ENCODE measurements around the gene SAP130.

SAP130 gene

DNA sequence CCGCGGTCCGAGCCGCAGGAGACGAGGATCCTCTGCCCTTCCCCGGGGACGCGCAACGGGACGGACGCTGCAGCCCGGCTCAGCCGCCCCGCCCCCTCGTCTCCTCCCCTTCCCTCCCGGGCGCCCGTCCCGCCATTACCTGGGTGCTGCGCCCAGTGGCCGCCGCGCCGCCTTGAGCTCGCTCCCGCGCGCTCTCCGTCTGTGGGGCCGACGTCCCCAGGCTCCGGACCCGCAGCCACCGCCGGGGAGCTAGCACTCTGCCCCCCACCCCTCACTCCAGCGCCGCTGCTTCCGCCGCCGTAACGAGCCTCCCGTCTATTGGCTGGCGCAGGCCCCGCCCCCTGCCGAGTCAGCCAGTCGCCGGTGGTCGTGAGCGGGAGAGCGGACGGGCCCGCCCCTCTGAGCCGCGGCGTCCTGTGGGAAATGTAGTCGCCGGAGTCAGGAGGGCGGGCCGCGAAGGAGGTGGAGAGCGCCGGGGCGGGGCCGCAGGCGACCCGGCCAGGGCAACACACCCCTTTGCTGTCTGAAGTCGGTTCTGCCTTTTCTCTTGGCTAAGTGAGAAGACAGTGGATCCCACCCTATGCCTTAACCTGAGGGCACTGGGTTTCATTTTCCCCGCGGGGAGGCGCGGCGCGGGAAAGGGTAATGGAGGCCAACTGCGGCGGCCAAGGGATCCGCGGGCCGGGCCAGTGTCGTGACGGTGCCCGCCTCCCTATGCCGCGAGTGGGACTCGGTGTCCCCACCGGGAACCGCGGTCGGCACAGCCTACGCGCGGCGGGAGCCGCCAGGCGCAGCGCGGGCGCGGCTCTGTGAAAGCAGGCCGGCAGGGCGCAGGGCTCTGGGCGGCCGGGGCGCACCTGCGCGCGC, at the start of gene SAP130:
Gene SAP130 (minus strand): TSS at position 259 of the 867 bp plus-strand sequence. CDS start 1,767 bp downstream, outside the sequence.
- DNase-seq, result peak; percentile 97 to 98

DNA sequence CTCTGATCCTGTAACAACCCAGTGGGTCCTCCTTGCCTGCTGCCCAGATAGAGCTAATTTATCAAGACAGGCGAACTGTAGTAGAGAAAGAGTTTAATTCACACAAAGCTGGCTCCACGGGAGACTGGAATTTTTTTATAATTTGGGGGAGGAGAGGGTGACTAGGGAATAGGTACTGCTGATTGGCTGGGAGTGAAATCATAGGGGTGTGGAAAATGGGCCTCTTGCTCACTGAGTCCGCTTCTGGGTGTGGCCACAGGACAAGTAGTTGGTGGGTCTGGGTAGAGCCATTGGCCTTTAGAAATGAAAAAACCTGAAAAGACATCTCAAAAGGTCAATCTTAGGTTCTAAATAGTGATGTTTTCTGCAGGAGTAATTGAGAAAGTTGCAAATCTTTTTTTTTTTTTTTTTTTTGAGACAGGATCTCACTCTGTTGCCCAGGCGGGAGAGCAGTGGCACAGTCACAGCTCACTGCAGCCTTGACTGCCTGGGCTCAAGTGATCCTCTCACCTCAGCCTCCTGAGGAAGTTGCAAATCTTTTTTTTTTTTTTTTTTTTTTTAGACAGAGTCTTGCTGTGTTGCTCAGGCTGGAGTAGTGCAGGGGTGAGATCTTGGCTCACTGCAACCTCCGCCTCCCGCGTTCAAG, 48.7 kb upstream of the SAP130 start:
- DNase-seq, result no peak

DNA sequence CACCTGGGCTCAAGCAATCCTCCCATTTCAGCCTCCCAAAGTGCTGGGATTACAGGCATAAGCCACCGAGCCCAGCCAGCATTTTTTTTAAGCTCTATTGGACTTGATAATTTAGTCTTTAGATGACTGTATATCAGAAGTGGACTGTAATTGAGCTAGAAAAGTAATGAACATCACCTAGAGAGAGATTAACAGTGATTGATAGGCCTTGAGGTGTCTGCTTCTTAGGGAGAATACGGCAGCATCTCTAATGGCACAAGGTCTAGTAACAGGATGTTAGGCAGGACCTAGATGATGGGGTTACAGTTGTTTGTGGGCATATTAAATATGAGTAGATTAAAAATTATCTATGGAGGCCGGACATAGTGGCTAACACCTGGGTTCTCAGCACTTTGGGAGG, 45.4 kb upstream of the SAP130 start:
- DNase-seq, result no peak

DNA sequence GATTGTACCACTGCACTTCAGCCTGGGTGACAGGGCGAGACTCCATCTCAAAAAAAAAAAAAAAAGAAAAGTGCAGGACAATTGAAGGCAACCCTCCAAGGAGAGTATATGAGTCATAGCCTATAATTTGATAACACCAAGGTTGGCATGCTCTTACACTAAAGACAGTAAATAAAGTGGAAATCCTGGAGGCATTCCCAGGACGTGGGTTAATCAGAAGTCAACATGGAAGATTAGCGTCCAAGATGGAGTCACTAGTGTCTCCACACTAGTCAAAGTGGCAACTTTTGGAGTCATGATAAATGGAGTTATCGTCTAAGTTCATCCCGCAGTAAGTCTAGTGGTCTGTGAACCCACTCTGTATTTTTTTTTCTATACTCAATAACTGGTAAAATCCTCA, 41.9 kb upstream of the SAP130 start:
- DNase-seq, result no peak

DNA sequence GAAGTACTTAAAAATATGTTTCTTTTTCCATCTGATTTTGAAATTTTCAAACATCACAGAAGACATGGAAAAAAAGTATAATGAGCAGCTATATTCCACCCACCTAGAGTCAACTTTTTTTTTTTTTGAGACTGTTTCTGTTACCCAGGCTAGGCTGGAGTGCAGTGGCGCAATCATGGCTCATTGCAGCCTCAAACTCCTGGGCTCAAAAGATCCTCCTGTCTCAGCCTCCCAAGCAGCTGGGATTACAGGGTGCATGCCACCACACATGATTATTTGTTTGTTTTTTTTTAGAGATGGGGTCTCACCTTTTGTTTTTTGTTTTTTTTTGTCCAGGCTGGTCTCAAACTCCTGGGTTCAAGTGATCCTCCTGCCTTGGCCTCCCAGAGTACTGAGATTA, 36.5 kb upstream of the SAP130 start:
- no peak for DNase-seq

DNA sequence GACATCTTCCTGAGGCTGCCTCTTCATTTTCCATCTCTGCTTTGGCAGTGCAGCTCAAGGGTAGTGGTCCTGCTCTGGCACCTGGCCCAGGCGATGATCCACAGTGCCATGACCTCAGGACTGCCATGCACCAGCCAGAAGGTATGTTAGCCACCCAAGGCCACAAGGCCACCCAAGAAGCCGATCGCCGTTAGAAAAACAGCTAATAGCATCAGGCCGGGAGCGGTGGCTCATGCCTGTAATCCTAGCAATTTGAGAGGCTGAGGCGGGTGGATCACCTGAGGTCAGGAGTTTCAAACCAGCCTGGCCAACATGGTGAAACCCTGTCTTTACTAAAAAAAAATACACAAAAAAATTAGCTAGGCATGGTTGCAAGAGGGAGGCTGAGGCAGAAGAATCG, 34.7 kb upstream of the SAP130 start:
- no peak for DNase-seq

DNA sequence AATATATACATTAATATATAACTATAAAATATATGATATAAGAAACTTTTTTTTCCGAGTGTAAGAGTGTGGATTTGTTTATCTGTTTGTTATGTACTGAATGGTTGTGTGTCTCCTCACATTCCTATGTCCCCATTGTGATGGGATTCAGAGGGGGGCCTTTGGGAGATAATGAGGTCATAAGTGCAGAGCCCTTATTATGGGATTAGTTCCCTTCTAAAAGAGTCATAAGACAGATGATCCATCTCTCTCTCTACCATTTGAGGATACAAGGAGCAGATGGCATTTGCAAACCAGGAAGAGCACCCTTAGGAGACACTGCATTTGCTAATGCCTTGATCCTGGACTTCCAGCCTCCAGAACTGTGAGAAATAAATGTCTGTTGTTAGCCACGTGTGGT, 30.3 kb upstream of the SAP130 start:
- DNase-seq, result no peak

DNA sequence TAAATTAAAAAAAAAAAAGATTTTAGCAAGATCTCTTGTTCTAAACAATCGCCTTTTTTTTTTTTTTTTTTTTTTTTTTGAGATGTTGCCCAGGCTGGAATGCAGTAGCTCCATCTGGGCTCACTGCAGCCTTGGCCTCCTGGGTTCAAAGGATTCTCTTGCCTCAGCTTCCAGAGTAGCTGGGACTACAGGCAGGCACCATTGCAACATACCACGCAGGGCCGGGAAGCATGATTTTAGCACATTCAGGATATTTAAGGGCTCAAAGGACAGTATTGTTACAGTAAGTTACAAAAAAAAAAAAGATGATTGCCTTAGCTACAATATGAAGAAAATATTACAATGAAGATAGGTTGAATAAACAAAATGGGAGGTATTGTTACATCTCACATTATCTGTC, 29.5 kb upstream of the SAP130 start:
- no peak for DNase-seq

DNA sequence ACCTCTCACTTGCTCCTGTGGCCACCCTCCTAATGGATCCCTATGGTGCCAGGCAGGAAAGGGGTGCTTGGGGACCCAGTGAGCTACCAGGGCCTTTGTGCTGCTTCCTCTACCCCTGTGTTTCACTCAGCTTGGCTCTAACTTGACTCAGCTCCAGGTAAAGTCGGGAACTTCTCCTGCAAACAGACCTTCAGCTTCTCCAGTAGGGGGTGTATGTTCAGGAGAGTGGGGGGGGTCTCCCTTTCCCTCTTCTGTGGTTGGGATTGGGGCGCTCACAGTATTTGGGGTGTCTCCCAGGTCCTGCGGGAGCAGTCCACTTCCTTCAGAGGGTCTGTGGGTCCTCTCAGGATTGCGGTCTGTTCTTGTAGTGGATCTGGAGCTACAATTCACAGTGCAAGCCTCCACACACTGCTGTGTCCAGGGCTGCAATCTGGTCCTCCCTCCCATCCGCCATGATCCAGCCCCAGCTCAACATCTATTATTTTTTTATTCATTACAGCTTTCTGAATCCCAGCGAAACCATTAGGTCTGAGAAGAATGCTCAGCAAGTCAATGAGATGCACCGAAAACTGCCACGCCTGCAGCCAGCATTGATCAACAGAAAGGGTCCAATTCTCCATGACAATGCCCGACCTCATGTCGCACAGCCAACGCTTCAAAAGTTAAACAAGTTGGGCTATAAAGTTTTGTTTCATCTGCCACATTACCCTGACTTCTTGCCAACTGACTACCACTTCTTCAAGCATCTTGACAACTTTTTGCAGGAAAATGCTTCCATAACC, 26.4 kb upstream of the SAP130 start:
- no peak for DNase-seq

DNA sequence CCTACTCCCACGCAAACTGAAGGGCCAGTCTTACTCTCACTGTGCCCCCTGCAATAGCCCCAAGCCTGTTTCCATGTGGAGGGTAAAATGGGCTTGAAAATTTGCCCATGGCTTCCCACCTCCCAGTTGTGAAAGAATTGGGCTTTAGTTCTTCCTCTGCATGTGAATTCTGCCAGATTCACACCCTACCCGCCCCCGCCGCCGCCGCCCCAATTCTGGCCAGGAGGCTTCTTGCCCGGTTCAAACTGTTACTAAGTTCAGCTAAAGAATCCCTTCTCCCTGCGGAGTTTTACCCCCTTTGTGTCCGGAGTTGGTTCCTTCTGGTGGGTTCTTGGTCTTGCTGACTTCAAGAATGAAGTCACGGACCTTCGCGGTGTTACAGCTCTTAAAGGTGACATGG, 25.5 kb upstream of the SAP130 start:
- no peak for DNase-seq

DNA sequence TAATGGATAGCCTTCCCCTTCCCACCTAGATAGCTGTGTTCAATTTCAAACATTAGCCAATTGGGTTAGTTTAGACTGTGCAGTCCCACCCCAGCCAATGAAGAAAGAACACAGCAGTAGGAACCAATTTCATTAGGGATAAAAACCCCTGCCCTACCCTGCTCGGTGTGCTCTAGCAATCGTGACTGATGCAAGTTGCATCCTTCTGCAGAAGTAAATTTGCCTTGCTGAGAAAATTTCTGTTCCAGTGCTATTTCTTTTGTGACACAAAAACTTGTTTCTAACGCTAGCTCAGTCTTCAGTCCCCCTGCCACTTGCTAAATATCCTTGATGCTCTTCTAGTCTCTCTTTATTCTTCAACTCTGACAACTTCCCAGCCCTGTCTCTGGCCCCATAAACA, 15.2 kb upstream of the SAP130 start:
- no peak for DNase-seq

DNA sequence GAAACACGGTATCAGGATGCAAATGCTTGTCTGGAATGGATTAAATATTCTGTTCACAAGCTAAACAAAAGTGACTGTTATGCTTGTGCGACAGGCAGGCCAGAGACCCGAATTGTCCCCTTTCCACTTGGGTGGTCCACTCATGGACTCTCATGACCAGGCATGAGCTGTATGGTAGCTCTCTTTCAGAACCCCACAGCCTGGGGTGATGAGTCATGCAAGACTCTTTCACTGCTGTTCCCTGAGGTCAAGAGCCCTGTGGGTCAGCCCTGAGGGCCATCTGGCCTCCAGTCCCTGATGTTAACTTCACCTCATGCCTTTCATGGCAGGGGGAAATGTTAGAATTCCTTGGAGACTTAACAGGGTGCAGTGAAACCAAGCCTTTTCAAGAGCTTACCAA, 13.7 kb upstream of the SAP130 start:
- DNase-seq, result no peak

DNA sequence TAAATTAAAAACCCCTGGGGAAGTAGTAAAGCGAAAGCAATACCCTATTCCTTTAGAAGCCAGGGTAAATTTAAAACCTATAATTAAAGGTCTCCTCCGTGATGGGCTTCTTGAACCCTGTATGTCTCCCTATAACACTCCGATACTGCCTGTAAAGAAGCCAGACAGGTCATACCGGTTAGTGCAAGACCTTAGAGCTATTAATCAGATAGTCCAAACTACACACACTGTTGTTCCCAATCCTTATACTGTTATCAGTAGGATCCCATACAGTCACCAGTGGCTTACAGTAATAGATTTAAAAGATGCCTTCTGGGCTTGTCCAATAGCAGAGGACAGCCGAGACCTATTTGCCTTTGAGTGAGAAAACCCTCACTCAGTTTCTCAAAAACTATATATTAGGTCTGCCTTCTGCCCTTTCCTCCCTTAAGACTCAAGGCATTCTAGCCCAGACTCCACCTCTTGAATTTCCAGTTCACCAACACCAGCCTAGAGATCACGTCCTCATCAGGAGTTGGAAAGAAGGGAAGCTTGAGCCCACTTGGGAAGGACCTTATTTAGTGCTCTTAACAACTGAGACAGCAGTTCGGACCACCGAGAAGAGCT, 12.4 kb upstream of the SAP130 start:
- no peak for DNase-seq

DNA sequence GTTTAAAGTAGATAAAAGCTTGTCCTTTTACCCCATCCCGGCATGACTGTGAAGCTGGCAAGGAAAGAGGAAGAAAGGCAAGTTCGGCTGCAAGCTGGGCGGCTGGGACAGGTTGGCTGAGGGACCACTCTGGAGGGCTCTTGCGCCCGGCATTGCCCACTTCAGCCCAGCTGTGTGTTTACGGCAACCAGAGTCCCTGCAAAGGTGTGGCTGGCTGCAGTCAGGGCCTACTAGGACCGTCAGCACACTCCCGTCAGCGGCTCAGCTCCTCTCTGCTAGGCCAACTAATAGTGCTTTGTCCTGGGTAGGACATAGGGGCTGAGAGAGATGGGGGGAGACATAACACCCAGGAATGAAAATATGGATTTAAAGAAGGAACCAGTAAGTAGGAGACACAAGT, 11.7 kb upstream of the SAP130 start:
- no peak for DNase-seq

DNA sequence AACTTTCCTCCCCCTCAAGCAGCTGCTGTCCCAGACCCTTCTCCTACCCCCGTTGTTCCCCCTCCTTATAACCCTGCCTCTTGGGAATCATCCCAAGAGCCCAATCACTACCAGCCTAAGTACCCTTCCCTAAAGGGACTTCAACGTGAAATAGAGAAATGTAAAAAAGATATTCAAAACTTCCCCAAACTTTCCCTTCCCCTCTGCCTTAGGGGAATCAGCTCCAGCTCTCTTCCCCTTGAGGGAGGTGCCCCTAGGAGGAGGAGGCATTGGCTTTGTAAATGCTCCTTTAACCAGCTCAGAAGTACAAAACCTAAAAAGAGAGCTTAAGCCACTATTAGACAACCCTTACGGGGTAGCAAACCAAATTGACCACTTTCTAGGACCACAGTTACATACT, 10.6 kb upstream of the SAP130 start:
- no peak for DNase-seq

DNA sequence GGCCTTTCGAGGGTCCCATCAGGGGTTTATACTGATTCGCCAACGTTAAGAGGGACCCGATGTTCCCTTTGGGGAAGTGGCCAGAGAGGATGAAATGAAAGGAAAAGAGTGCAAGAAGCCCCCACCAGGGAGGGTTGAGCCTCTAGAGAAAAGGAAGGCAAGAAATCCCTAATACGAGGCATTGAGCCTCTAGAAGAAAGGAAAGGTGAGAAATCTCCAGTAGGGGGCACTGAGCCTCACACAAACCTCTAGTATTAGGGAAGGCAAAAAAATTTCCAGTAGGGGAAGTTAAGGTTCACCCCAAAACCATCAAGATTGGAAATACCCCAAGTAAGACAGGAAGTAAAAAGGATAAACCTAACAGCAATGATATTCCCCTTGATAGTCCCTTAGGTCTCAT, 9.8 kb upstream of the SAP130 start:
- no peak for DNase-seq

DNA sequence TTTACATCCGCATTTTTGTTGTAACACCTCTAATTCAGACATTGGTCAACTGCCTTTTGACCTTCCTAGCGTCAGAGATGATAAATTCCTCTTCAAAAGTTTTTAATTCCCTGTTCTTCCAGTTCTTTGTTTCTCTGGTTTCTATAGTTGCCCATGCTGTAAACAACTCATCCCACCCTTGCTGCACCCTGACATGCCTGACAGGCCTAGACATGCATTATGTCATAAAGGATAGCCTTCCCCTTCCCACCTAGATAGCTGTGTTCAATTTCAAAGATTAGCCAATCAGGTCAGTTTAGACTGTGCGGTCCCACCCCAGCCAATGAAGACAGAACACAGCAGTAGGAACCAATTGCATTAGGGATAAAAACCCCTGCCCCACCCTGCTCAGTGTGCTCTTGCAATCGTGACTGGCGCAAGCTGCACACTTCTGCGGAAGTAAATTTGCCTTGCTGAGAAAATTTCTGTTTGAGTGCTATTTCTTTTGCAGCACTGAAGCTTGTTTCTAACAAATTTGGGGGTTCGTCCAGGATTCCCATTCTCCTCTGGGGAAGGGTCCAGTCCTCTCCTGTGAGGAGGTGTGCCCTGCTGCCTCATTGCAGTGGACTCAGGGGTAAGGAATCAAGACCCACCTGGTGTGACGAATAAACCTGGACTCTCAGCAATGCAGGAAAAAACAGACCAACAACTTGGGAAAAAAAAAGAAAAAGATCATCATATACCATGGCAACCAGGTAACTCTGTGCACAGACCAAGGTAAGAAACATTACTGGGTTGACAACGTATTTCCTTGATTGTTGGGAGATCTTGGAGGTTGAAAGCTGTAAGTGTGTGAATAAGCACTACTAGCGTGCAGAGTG, 9.1 kb upstream of the SAP130 start:
- no peak for DNase-seq

DNA sequence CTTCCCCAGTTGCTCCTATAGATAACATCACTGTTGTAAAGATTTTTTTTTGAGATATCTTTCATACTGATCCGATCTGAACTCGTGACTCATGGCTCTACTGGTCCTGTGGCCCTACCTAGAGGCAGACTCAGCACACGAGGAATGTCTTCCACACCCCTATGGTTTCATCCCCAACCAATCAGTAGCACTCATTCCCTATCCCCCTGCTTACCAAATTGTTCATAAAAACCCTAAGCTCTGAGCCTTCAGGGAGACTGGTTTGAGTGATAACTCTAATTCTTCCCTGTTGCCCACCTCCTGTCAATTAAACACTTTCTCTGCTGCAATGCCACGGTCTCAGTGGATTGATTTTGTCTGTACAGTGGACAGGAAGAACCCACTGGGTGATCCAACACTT, 4.2 kb upstream of the SAP130 start:
- no peak for DNase-seq

DNA sequence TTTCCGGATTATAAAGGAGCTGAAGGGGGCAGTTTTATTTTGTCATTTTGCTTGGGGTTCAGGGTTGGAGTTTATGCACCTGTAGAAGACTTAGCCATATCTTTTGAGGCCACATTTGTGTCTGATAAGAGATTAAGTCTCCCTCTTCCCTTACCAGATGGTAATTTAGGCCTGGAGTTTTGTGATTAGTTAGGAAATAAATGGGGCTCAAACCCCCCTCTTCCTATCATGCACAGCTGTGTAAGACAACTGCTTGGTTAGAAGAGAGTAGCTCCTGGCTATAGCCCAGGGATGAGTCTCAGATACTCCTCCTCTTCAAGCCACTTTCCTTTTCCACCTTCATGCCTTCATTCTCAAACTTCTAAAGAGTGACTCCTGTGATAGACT, 802 bp upstream of the SAP130 start:
- no peak for DNase-seq

DNA sequence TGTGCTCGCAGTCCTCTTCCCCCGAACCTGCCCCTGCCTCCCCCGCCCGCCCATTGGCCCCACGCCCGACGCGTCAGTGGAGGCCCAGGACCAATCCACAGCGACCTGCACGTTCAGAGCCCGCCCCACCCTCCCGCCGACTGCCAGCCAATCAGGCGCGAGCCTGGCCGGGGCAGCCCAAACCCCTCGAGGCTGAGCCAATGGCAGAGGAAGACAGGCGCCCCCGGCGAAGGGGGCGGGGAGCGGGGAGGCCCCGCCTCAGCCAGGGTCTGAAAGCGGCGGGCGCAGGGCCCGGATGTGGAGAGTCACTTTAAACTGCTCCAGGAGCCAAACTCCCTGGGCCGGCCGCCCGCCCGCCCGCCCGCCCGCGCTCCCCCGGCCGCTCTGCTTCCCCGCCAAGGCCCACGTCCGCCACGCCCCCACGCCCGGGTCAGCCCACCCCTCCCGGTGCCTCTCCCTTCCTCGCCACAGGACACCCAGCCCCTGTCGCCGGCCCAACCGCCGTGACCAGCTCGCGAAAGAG, 520 bp downstream of the SAP130 start:
- DNase-seq, result peak; percentile 97 to 98

DNA sequence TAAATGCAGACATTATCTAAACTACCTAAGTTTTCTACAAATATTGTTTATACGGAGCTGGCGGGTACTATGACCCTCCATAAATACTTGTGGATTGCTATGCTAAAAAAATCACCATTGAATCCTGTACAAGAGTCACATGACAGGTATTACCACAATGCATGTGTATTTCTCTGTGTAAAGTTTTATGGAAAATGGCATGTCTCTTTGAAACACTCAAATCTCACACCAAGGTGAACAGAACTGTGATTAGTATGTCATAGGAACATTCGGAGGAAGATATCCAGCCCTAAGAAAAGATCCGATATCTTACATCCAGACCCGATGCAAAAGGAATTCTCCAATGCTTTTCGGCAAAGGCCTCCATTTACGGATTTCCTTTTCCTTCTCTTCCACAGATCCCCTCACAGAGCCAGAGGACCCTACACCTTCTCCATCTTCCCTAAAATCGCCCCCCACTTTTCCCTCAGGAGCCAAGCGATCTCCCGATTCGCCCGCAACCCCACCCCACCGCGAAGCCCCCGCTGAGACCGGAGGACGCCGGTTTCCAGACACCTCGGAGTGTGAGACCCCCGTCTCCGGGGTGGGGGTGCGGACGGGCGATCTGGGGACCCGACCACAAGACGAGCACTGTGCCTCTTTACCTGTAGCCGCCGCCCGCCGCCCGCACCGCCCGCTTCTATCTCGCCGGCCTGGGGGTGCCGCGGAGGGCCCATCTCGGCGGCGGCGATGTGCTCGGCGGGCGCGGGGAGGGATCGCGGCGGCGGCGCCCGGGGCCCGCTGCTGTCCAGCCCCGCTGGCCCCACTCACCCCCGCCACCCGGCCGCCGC, 1.2 kb downstream of the SAP130 start:
- no peak for DNase-seq

Data from activated CD4-positive, alpha-beta T cell treated with anti-CD3 and anti-CD28 coated beads for 4 hours (primary cell).